Fibroblast of villous mesenchyme (primary cell): Measurements from ENCODE around the gene FOXK1. TPM values are rescaled to one million over a fixed set of nuclear protein-coding genes. Genes with fewer than 3 reads are reported as not detected.
A peak's percentile ranks its signal among the peaks of the same experiment; 100 is the strongest.

Experiments
- DNase-seq: peaks from one replicate; pipeline ENCODE4 v3.0.0-alpha.2; 2010; ENCODE audit warnings: low read depth
- H3K4me3 ChIP-seq: 2 replicates; pipeline ENCODE4 v1.5.1; 2011; ENCODE audit warnings: low read depth, mild to moderate bottlenecking, low read length
- CTCF ChIP-seq: IDR thresholded peaks from 2 replicates; pipeline ENCODE4 v1.5.1; 2012; ENCODE audit warnings: low read depth, mild to moderate bottlenecking, low read length; ENCODE audit not compliant: insufficient read depth
- total RNA-seq: library from RNA; depleted of rRNA; stranded (reverse); fragments of >200 nt; gene quantifications from 2 replicates; pipeline ENCODE4 v1.2.3, GENCODE V29; 2012

FOXK1 gene
- total RNA-seq, 1 donor, result 32.8 TPM

GRCh38 chr7:4722308-4722707, 40.2 kb downstream of the FOXK1 start:
- no peak for TF ChIP-seq CTCF
- no peak for DNase-seq
- no peak overlapping the region for H3K4me3 ChIP-seq

GRCh38 chr7:4722960-4723630, 41.0 kb downstream of the FOXK1 start:
- no peak overlapping the region for H3K4me3 ChIP-seq
- no peak for DNase-seq
- no peak for TF ChIP-seq CTCF

- DNase-seq, result peak; percentile 54
- TF ChIP-seq CTCF, result no peak
- H3K4me3 ChIP-seq, result peak overlapping the region; percentile 60
These were observed 42.5 kb downstream of the FOXK1 start for GRCh38 chr7:4724648-4725013.

GRCh38 chr7:4725014-4725849, 43.1 kb downstream of the FOXK1 start:
- H3K4me3 ChIP-seq, result peak overlapping the region; percentile 60
- DNase-seq, result peak; percentile 94
- no peak for TF ChIP-seq CTCF

- DNase-seq, result peak; percentile 44
- H3K4me3 ChIP-seq, result peak overlapping the region; percentile 60
- no peak for TF ChIP-seq CTCF
These were observed 43.9 kb downstream of the FOXK1 start for GRCh38 chr7:4725850-4726450.

GRCh38 chr7:4726566-4726965, 44.5 kb downstream of the FOXK1 start:
- TF ChIP-seq CTCF, result no peak
- H3K4me3 ChIP-seq, result no peak overlapping the region
- no peak for DNase-seq
